ENCODE measurements around the gene FXR1.

Gene FXR1

GRCh38 chr3:181030948-181031347, 118.5 kb downstream of the FXR1 start:
- no peaks in the 10 kb centered on the region for H3K27me3 ChIP-seq (ENCODE audit: control insufficient read depth in 1 of 2, insufficient read depth in 1 of 2, low read length in 2 of 2)
- no peaks in the 10 kb centered on the region for H3K4me1 ChIP-seq (ENCODE audit: control insufficient read depth, insufficient read depth, low read depth, low read length)
- no peak overlapping the region for H2BK15ac ChIP-seq (ENCODE audit: low read depth, poor library complexity, severe bottlenecking)
- no peak overlapping the region for H3K9ac ChIP-seq (ENCODE audit: low read length)
- no peak overlapping the region for H3K18ac ChIP-seq (ENCODE audit: low read depth in 1 of 2, low read length in 2 of 2)
- peaks cover 3% of the 10 kb centered on the region for H3K9me3 ChIP-seq (ENCODE audit: control insufficient read depth, low read length)
- H3K27ac ChIP-seq (ENCODE audit: low read length, poor library complexity, severe bottlenecking): no peak overlapping the region
- no peak overlapping the region for H2AFZ ChIP-seq (ENCODE audit: low read depth, low read length)
- no peak overlapping the region for H2BK5ac ChIP-seq (ENCODE audit: low read depth, low read length, poor library complexity, severe bottlenecking)
- H4K8ac ChIP-seq (ENCODE audit: low read length): no peak overlapping the region
- no peak overlapping the region for H3K23ac ChIP-seq (ENCODE audit: low read length in 2 of 2)
- H2BK12ac ChIP-seq (ENCODE audit: low read length in 2 of 2): no peak overlapping the region
- H3K36me3 ChIP-seq (ENCODE audit: control insufficient read depth in 1 of 2, insufficient read depth in 2 of 2, low read depth in 1 of 2, low read length in 2 of 2): no peaks in the 10 kb centered on the region
- no peak overlapping the region for H4K91ac ChIP-seq (ENCODE audit: low read length)
- H2AK5ac ChIP-seq (ENCODE audit: low read length, severe bottlenecking): no peak overlapping the region
- no peak overlapping the region for H3K4ac ChIP-seq (ENCODE audit: low read depth in 1 of 2, low read length in 2 of 2)
- no peak overlapping the region for H3K14ac ChIP-seq (ENCODE audit: low read length in 2 of 2)
- no peaks in the 10 kb centered on the region for H3K79me1 ChIP-seq (replicated peaks; ENCODE audit: low read length, poor library complexity, severe bottlenecking)
- H3K4me3 ChIP-seq (ENCODE audit: insufficient read depth in 1 of 2, low read depth in 1 of 2, low read length in 2 of 2): no peak overlapping the region
- no peak for DNase-seq
- H3K4me2 ChIP-seq (ENCODE audit: low read length, poor library complexity, severe bottlenecking): no peak overlapping the region
- no peak overlapping the region for H2BK120ac ChIP-seq (ENCODE audit: low read depth, low read length)
